GM18519 (cell line): ENCODE measurements around the gene TIAM1.
"Not testable (repeated sequence)": the region's sequence is repeated elsewhere in the genome, so short reads cannot be mapped to it uniquely, and the experiment has no call there.

Experiments used
- ATAC-seq: cut with Tn5 transposase; IDR thresholded peaks from one replicate; pipeline ENCODE4 v1.9.1; 2021; ENCODE audit warnings: mild to moderate bottlenecking, moderate library complexity; ENCODE audit not compliant: unreplicated experiment, low FRiP score

TIAM1 gene

GRCh38 chr21:31258073-31258472 is 86.0 kb downstream of the TIAM1 start:
- no peak for ATAC-seq

GRCh38 chr21:31257265-31257664 is 86.8 kb downstream of the TIAM1 start:
- no peak for ATAC-seq

DNA sequence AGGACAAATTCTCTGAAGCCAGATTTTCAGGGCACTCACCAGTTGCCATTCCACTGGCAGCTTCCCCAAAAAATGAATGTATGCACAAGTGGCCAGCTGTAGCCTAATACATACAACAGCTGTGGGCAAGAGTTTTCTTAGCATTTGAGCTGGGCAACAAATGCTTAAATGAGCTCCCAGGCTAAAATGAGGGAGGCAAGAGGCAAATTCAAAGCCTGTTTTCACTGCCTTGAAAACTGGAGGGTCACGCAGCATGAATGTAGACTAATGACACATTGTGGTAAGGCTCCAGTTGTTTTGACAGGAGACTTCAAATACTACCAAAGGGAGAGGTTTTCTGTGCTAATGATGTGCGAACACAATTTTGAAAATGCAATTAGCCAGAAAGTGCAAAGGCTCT is 88.2 kb downstream of the TIAM1 start:
- ATAC-seq, result no peak

- ATAC-seq, result no peak
These were observed 89.0 kb downstream of the TIAM1 start for GRCh38 chr21:31255036-31255435.

DNA sequence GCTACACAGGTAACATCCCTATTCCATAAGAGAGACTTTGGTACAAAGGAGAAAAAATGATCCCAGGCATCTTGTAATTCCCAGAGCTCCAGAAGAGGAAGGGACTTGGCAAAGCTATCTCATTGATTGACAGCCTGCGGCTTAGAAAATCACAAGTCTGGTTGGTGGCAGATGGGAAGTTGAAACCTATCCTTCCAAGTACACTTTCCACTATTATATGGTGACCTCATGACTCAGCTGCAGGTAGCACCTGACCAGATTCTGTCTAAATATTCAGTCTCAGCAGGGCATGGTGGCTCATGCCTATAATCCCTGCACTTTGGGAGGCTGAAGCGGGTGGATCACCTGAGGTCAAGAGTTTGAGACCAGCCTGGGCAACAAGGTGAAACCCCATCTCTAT is 89.9 kb downstream of the TIAM1 start:
- ATAC-seq, result no peak

DNA sequence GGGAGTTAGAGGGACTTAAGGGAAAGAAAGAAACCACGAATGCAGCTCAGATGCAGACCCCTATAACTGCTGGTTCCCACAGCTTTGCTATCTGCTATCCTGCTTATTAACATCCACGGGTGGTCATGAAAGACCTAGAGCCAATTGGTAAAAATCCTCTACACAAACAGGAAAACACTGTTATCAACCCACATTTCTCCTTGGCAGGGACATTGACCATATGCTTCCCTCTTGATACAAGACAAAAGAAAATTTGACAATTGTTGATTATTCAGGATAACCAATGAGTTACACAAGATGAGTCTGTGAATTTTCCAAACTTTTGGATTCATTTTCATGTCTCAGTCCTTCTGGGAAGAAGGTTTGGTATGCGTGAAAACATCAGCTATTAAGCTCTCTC is 90.4 kb downstream of the TIAM1 start:
- ATAC-seq, result no peak

GRCh38 chr21:31252611-31253010 is 91.5 kb downstream of the TIAM1 start:
- no peak for ATAC-seq

DNA sequence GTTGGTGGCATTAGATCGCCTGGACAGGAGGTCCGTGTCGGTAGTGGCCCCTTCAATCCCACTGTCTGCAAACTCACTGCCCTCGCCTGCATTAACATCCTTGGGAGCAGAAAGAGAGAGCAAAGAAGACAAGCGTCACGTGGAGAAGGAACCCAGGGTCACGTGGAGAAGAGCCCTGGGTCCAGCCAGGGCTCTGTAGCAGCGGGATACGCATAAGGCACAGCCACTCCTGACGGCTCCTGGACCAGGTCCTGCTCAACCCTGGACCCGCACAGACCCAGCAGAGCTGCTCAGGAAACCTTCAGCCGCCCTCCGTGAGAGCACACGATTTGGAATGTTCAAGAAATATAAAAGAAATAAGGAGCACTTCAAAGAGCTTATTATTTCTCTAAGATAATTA is 92.0 kb downstream of the TIAM1 start:
- ATAC-seq, result no peak

DNA sequence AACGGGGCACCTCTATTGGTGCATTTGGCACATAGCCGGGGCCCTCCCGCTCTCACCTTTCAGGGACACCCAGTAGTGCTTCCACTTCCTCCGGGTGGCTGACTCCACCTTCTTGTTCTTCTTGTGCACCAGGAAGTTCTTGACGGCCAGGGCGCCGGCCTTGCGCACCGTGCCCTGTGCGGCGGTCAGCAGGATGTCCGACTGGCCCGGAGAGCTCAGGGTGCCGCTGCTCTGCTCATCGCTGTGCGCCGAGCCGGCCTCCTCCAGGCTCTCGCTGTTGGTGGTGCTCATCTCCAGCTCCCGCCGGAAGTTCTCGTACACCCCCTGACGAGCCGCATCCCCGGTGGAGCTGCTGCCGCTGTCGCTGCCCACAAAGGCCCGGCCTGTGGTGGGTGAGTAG is 92.4 kb downstream of the TIAM1 start:
- no peak for ATAC-seq

GRCh38 chr21:31248598-31248997 is 95.5 kb downstream of the TIAM1 start:
- no peak for ATAC-seq

DNA sequence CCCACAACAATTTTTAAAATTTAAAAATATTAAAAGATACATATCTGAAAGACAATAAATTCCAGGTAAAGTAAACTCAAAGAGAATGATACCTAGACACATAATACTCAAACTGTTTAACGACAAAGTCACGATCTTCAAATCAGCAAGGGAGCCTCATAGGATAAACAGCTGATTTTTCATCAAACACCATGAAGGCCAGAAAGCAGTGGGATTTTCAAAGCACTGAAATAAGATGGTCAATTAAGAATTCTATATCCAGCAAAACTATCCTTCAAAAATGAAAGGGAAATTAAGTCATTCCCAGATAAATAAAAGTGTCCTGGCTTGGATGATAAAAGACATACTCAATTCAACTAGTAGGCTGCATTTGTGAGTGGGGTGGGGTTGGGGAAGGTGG is 100.5 kb downstream of the TIAM1 start:
- no peak for ATAC-seq

GRCh38 chr21:31236528-31236927 is 107.5 kb downstream of the TIAM1 start:
- no peak for ATAC-seq

DNA sequence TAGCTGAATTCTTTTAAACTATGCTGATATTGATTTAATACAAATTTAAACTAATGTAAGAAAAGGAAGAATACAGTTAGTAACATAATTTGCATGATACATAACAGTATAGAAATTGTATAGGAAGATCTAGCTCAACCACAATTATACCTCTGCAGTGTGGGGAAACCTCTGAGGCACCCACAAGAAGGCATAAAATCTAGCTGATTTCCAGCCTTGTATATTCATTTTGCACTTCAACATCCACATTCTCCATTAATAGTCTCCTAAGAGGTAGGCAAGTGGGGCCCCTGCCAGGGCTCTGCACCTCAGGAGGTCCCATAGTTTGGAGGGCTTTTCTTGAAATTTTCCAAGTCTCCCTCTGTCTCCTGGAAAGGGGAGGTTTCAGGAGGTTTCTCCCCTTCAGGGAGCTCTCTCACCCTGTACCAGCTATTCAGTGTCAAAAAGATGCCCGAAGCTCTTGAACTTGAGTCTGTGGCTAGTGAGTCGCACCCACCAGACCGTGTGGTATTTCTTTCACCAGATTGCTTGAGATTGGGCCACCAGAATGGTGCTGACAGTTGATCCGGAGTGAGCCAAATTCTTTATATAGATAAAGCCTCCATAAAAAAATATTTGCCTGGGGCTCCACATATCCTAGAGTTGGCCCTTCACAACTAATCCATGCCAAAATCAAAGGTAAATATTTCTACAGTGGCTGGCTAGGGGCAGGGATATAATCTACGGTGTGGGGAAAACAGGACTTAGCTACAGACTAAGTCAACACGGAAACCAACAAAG is 108.2 kb downstream of the TIAM1 start:
- no peak for ATAC-seq

DNA sequence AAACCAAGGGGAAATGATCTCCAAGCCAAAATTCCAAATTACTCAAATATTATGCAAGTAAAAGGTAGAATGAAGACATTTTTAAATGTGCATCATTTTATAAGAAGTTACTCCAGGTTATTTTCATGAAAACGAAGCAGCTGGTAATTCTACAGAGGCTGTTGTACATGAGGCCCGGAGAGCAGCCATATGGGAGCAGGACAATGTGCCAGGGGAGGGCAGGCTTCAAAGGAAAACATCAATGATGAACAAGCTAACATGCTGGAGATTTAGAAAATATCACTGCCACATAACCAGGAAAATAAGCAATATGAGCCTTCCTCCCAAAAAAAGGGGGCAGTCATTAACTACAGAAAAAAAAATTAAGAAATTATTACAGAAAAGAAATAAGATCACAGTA is 109.1 kb downstream of the TIAM1 start:
- ATAC-seq, result no peak

DNA sequence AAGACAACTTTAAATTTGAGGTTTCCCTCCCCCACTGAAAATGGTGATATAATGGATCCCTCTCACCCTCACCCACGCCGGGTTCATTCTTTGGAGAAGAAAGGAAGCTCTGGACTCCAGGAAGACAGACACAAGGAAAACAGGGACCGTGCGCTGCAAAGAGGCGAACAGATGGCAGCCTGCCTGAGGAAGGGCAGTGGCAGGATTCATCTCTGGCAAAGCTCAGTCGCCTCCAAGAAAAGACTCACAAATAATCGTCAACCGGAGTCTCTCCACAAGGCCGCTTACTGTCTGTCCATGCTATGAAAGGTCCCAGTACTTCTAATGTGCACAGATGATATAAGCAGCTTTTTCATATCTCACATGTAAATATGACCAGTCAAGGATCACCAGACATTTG is 110.3 kb downstream of the TIAM1 start:
- ATAC-seq, result no peak

GRCh38 chr21:31232344-31232743 is 111.7 kb downstream of the TIAM1 start:
- ATAC-seq, result no peak

GRCh38 chr21:31230937-31231336 is 113.1 kb downstream of the TIAM1 start:
- ATAC-seq, result no peak

GRCh38 chr21:31228723-31229122 is 115.3 kb downstream of the TIAM1 start:
- not testable (repeated sequence) for ATAC-seq

DNA sequence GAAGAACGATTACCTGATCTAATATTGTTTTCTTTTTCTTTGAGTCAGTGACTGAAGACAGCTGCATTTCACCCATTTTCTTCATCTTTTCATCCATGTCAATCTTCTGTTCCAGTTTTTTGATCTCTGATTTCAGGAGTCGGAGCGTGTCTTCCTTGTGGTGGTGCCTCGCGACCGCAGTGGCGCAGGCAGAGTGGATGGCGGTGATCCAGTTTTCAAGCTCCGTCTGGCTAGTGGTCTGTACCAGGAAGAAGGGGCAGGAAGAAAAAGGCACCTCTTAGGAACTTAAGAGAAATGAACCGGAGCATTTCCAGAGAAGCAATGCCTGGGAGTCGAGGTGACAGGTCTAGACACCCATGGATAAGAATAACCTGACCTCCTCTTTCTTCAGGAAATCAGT is 118.3 kb downstream of the TIAM1 start:
- ATAC-seq, result no peak

DNA sequence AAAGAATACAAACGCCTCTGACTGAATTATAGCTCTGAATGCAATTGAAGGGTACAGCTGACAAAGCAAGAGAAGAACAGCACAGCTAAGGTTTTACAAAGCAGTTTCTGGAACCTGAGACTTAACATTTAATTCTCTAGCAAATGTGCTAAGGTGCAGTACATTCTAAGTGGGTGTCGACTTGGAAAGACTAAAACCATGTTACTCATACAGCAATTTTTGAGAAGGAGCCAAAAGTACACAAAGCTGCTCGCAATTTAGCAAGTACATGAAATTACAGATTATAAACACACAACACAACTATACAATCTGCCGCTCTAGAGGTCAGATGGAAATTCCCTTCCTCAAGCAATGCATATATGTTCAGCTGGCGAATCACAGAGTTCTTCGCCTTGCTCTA is 121.9 kb downstream of the TIAM1 start:
- ATAC-seq, result no peak

- no peak for ATAC-seq
These were observed 123.0 kb downstream of the TIAM1 start for GRCh38 chr21:31221043-31221442.

DNA sequence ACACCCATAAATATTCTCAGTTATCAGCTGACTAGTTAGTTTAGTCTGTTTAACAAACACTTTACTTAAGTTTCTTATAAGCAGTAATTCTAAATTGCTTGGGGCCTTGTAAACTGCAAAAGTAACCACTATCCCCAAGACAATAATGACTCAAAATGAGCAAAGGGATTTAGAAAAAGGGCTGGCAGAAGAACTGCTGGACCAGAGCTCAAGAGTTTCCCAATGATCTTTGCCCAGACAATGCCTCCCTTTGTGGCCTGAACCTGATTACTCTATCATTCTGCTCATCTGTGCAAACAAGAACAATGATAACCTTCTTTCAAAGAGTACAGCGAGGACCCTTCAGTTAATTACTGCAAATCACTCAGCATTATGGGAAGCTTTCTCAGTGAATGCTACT is 123.5 kb downstream of the TIAM1 start:
- ATAC-seq, result no peak
